MCF 10A (cell line): ENCODE measurements around the gene WWC2. TPM values are rescaled to one million over a fixed set of nuclear protein-coding genes. Genes with fewer than 3 reads are reported as not detected.

Source experiments
- BruUV-seq: library from RNA; stranded (reverse); fragments of 400-500 nt; replicated peaks from 2 replicates; lab custom pipeline; 2021; lab: Mats Ljungman, UMichigan
- CTCF ChIA-PET: fragments of 300-600 bp; sonication (Branson Sonifier 250); formaldehyde crosslinking; extraction: SDS; loops from one replicate; lab custom pipeline; 2021; ENCODE audit warnings: antibody characterized with exemption, inconsistent platforms; lab: Yijun Ruan, JAX
- POLR2A ChIA-PET: fragments of 300-600, 350-650 bp; sonication (Branson Sonifier 250); formaldehyde crosslinking; extraction: SDS; loops from one replicate; lab custom pipeline; 2020; ENCODE audit warnings: antibody characterized with exemption, inconsistent platforms; lab: Yijun Ruan, JAX
- DNase-seq: peaks from one replicate; pipeline ENCODE4 v3.0.0-alpha.2; 2018; ENCODE audit not compliant: unreplicated experiment
- H3K27ac Mint-ChIP-seq: one replicate; pipeline ENCODE4 v1.8.0; 2022; ENCODE audit warnings: mild to moderate bottlenecking, low read depth, mixed read lengths; ENCODE audit not compliant: unreplicated experiment
- H3K27me3 Mint-ChIP-seq: one replicate; pipeline ENCODE4 v1.8.0; 2022; ENCODE audit warnings: mixed read lengths; ENCODE audit not compliant: insufficient read depth, unreplicated experiment
- H3K36me3 Mint-ChIP-seq: one replicate; pipeline ENCODE4 v1.8.0; 2022; ENCODE audit warnings: mild to moderate bottlenecking, moderate library complexity, mixed read lengths; ENCODE audit not compliant: insufficient read depth, unreplicated experiment
- H3K4me1 Mint-ChIP-seq: one replicate; pipeline ENCODE4 v1.8.0; 2022; ENCODE audit warnings: mixed read lengths; ENCODE audit not compliant: insufficient read depth, unreplicated experiment
- H3K4me3 Mint-ChIP-seq: one replicate; pipeline ENCODE4 v1.8.0; 2022; ENCODE audit warnings: mild to moderate bottlenecking, moderate library complexity, mixed read lengths; ENCODE audit not compliant: unreplicated experiment
- H3K9me3 Mint-ChIP-seq: one replicate; pipeline ENCODE4 v1.8.0; 2022; ENCODE audit warnings: mixed read lengths; ENCODE audit not compliant: unreplicated experiment
- intact Hi-C: fragments of 100-400 bp; cut with micrococcal nuclease; formaldehyde crosslinking; loops from 2 replicates; pipeline ENCODE4 v1.14.1; 2022
- total RNA-seq: library from RNA; stranded (reverse); gene quantifications from 2 replicates; pipeline ENCODE4 v1.2.3, GENCODE V29; 2022
- TF ChIP-seq, protein P1 (sequence below): fragments of 200-600 bp; IDR thresholded peaks from one replicate; pipeline ENCODE4 v1.8.0; 2022; ENCODE audit warnings: antibody characterized with exemption, mild to moderate bottlenecking; ENCODE audit not compliant: unreplicated experiment

The WWC2 gene
- total RNA-seq, 1 experiment from 2014 or later = 42.4 TPM

DNA sequence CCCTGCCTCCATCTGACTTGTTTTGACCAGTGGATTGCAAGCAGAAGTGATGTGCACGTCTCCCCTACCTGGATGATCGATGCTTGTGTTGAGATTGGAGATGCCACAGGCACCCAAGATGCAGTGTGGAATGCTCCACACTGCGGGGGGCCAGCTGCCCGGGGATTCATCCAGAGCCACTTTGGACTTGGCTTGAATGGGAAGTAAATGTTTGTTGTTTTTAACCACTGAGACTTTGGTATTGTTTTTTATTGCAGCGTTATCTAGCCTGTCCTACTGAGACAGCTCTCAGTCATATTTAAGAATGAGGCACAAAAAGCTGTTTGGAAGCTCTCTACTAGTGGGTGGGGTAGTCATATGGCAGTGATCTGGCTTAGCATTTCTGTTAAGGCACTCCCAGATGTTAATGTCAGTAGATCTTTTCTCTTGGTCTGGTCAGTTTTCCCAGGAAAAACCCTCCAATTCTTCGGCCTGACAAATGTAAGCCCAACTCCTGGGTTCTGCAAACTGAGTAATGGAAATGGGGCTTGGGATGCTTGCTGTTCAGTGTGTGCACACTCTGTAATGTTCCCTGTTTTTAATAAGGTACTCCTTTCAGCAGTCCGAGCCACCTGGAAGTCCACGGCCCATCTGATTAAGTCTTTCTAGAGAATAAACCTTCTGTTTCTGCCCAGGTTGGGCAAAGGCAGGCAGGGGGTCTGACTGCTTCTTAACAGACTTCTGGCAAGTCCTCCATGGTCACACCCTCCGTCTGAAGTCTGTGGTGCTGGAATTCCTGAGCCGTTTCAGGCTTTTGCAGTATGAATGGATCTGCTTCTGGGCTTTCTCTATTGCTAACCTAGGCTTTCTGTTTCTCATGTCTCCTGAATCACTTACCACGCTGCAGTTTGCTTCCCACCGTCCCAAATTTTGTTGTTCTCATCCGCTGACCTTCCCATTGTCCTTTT lies 74.8 kb downstream of the WWC2 start:
- no peaks in the 10 kb centered on the region for H3K36me3 Mint-ChIP-seq
- H3K4me3 Mint-ChIP-seq = no peak overlapping the region
- ChIA-PET POLR2A (interaction anchor here (0.9 kb wide), 1 partner anchor 75 kb away, joined by 4 read pairs; the partner anchor contains the start of gene WWC2), CTCF (no interaction called here)
- intact Hi-C loops = no loop called here
- H3K4me1 Mint-ChIP-seq = peaks cover 33% of the 10 kb centered on the region
- H3K27me3 Mint-ChIP-seq = no peaks in the 10 kb centered on the region
- no peaks in the 10 kb centered on the region for H3K9me3 Mint-ChIP-seq
- DNase-seq = no peak
- no TSS peak for BruUV-seq
- TF ChIP-seq, protein P1, sequence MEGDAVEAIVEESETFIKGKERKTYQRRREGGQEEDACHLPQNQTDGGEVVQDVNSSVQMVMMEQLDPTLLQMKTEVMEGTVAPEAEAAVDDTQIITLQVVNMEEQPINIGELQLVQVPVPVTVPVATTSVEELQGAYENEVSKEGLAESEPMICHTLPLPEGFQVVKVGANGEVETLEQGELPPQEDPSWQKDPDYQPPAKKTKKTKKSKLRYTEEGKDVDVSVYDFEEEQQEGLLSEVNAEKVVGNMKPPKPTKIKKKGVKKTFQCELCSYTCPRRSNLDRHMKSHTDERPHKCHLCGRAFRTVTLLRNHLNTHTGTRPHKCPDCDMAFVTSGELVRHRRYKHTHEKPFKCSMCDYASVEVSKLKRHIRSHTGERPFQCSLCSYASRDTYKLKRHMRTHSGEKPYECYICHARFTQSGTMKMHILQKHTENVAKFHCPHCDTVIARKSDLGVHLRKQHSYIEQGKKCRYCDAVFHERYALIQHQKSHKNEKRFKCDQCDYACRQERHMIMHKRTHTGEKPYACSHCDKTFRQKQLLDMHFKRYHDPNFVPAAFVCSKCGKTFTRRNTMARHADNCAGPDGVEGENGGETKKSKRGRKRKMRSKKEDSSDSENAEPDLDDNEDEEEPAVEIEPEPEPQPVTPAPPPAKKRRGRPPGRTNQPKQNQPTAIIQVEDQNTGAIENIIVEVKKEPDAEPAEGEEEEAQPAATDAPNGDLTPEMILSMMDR = no peak
- H3K27ac Mint-ChIP-seq = no peak overlapping the region

DNA sequence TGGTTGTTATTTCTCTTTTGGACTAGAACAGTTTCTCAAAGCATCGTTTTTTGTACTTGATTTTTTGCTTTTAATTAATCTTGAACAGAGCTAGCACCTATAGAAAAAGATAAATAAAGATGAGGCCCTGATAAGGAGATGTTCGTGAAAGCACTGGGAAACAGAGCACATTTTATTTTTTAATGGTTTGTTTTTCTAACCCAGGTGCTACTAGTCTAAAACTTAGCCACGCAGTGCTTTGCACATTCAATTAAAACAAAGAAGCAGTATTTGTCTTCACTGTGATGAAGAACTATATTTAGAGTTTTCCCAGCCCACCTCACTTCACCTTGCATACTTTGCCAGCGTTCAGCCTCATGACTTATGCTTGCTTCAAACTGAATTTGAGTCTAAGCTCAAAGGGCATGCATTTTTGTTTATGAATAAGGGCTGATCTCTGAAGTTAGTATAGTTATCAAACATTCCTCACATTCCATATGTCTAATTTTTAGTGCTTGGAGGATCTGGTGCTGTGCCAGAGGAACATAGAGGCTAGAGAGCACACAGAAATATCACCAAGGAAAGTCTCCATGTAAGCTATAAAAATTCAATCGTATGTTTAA lies 76.7 kb downstream of the WWC2 start:
- no peak for DNase-seq
- peaks cover 33% of the 10 kb centered on the region for H3K4me1 Mint-ChIP-seq
- BruUV-seq = no TSS peak
- POLR2A ChIA-PET = interaction anchor here (0.8 kb wide), 1 partner anchor 77 kb away, joined by 3 read pairs; the partner anchor contains the start of gene WWC2
- TF ChIP-seq, protein P1 = no peak
- CTCF ChIA-PET = interaction anchor here (0.8 kb wide), 1 partner anchor 32 kb away, joined by 3 read pairs; no protein-coding TSS in a partner anchor
- no peaks in the 10 kb centered on the region for H3K27me3 Mint-ChIP-seq
- intact Hi-C loops = no loop called here
- no peaks in the 10 kb centered on the region for H3K9me3 Mint-ChIP-seq
- H3K27ac Mint-ChIP-seq = no peak overlapping the region
- H3K4me3 Mint-ChIP-seq = no peak overlapping the region
- no peaks in the 10 kb centered on the region for H3K36me3 Mint-ChIP-seq

DNA sequence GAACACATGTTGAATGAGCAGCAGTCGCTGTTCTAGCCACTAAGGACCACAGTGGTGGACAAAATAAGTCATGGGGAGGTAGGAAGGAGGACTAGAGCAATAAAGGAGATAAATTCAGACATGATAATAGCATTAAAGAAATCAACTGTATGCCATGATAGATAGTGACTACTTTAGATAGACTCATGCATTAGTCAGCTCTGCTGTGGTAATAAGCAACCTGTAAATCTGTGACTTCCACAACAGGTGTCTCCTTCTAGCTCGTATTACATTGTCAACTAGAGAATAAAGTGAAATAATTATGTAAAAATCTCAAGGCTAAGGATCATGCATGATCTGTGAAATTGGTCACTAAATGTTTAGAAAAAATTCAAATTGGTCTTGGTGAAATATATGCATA lies 77.9 kb downstream of the WWC2 start:
- peaks cover 27% of the 10 kb centered on the region for H3K4me1 Mint-ChIP-seq

More for the DNA sequence above, 77.9 kb downstream of the WWC2 start:
- TF ChIP-seq, protein P1 = no peak
- Mint-ChIP-seq H3K27ac (no peak overlapping the region), H3K36me3 (no peaks in the 10 kb centered on the region), H3K4me3 (no peak overlapping the region), H3K9me3 (no peaks in the 10 kb centered on the region), H3K27me3 (no peaks in the 10 kb centered on the region)
- ChIA-PET CTCF (interaction anchor here (0.5 to 0.9 kb wide), 5 partner anchors 10 to 1574 kb away, joined by 3 to 5 read pairs (median 4); partner anchors contain the start of gene WWC2), POLR2A (interaction anchor here (0.6 to 1.7 kb wide), 4 partner anchors 10 to 99 kb away, joined by 3 to 7 read pairs (median 3); no protein-coding TSS in a partner anchor)
- no TSS peak for BruUV-seq
- intact Hi-C loops = no loop called here
- DNase-seq = no peak
